DMS53 treated with DMSO at 0.1 percent for 48 hours (cell line): ENCODE results near the gene ITGB5.

Source experiments
- DNase-seq: peaks from one replicate; lab custom pipeline; 2025; ENCODE audit not compliant: unreplicated experiment; lab: John Stamatoyannopoulos, UW

The ITGB5 gene

DNA sequence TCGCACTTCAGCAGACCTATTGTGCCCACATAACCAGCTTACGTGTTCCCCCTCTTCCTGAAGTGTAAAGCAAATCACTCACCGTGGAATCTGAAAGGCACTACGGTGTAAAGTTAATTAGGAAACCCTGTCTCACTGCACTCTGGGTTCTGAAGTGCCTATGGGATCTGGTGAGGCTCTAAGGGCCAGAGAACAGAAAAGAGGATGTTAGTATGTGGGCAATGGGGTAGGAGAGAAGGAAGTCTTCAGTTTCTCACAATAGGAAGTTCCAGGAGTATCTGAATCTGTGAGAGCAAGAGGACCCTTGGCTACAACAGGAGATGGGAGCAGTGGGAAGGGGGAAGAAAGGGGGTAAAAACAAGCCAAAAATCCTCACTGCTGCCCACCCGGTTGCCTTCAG is 71.4 kb downstream of the ITGB5 start:
- no peak for DNase-seq

DNA sequence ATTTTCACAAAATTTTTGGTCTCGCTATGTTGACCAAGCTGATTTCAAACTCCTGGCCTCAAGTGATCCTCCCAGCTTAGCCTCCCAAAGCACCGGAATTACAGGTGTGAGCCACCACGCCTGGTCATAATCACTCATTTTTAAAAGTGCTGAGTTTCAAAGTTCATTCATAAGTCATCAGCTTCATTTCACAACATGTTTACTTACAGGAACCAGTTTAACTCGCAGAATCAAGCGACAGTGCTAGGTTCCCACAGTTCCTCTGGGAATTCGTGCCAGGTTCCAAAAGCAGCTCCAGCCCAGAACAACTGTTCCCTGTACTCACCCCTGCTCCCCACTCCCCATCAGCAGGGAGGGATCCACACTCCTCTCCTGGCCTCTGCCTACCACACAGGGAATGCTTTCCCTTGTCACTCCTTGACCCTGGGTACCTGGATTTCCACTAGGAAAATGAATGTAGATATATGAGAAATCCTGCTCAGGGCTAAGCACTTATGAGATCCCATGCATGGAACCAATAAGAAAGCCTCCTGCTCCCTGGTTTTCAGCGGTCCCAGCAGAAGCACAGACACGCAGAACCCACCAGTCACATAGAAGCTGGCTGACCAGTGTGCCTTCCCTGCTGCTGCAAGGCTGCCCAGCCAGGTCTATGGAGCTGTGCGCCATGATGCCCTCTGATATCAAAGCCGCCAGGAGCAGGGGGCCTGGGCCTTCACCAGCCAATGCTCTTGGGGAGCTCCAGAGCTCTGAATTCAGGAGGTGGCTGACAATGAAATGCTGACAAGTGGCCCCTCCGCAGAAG is 72.3 kb downstream of the ITGB5 start:
- DNase-seq = no peak

GRCh38 chr3:124813541-124813940 is 73.6 kb downstream of the ITGB5 start:
- DNase-seq = no peak

DNA sequence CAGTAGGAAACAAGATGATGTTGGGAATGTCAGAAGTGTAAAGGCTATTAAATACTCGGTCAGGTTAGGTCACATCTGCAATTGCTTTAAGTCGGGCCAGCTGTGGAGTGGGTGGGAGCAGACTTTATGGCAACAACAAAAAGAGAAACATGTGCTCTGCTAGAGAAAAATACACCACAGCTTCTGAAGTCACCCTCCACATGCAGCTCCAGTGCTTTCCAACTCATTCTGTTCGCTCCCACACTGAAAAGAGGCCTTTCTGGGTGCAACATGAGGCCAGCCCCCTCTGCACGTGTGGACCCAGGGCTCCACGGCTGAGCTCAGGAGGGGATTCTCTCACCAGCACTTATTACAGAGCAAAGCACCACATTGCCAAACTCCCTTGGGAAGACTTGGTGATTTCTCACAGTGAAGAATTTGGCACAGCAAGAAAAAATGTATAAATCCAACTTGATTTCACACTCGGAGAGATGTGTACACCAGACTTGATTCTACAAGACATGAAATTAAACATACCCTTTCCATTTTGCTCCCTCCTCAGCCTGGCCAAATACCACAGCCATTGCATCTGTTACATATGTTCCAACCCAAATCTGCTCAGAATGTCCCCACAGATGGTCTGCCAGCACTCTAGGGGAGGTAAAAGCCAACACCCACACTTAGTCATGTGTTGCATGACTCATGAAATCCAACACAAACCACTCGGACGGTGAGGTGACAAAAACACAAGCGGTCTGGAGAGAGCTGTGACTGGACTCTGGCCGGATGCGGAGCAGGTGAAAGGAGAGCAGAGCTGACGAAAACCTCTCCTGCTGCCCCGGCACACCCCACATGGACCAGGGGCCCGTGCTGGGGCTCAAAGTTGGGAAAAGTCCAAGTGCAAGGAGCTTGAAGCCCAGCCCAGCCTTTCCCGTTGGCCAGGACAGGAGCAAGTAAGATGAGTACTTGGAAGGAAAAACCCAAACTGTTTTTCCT is 74.6 kb downstream of the ITGB5 start:
- peak; percentile 60 for DNase-seq

DNA sequence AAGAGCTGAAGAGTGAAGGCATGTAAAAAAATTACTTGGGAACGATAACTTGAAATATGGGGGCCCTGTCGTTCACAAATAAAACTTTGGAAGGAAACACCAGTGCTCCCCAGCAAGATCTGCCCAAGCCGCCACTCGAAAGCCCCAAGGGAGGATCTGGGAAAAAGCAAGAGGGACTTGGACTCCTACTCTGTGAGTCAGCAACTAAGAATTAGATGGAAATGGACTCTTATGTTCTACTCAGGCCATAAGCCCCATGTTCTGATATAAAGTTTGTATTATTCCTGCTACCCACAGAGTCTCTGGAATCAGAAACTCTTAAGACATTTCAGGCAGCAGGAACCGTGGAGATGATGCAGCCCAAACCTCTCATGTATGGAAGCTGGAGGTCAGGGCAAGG is 75.7 kb downstream of the ITGB5 start:
- no peak for DNase-seq

- no peak for DNase-seq
Measured at GRCh38 chr3:124810970-124811369, 76.2 kb downstream of the ITGB5 start.

GRCh38 chr3:124809039-124809438 is 78.1 kb downstream of the ITGB5 start:
- DNase-seq = no peak

DNA sequence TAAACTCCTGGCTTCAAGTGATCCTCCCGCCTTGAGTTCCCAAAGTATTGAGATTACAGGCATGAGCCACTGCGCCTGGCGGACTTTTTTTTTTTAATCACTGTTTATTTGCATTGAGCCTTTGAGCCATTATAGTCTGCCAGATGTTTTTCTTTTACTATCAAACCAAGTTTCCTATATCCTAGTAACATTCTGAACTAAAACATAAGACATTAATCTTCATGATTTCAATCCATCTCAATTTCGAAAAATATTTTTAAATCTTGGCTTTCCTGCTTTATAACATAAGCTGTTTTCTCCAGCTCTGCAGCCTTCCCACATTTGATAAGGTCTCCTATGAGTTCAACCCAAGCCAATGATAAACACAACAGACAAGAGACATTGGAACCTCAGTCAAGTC is 81.5 kb downstream of the ITGB5 start:
- no peak for DNase-seq

GRCh38 chr3:124804875-124805274 is 82.3 kb downstream of the ITGB5 start:
- no peak for DNase-seq

GRCh38 chr3:124802702-124803101 is 84.5 kb downstream of the ITGB5 start:
- DNase-seq = no peak

GRCh38 chr3:124802061-124802698 is 85.0 kb downstream of the ITGB5 start:
- no peak for DNase-seq

- no peak for DNase-seq
Measured at GRCh38 chr3:124800511-124801258, 86.5 kb downstream of the ITGB5 start.

GRCh38 chr3:124800076-124800475 is 87.1 kb downstream of the ITGB5 start:
- DNase-seq = no peak

DNA sequence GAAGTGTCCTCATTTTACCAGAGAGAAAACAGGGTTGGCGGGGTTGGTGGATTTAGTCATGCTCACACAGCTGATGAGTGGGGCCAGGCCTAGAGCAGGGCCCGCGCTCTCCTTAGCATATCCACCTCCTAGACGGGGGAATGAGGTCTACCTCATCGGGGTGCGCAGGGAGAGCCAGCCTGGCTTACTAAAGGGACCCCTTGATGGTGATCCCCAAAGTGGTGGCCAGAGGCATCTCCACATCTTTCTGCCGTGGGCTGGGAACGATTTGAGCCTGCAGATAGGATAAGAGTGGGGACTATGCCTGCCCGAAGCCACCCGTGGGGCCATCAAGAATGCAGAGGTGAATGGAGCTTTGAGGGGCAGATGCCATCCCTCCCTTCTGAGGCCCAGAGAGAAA is 87.5 kb downstream of the ITGB5 start:
- DNase-seq = no peak

DNA sequence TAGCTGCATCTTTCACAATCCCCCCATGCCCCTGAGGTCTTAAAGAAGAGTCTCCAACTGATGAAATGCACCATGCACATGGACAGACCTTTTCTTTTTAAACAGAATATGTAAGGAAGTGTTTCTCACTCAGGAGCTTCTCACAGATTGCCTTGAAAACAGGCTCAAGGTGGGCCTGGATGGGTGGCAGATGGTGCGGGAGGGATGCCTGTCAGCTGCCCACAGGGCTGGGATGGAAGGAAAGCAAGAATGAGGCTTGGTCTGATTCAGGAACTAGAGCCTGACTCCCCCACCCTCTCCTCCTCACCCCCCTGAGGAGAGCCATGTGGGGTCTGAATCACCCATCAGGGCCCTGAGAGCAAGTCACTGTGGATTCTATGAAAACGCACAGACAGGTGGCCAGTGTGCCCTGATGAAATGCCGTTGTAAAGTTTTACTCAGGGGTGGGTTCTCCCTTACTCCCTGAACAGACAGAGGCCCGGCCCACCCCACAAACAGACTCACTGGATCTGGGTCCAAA is 89.7 kb downstream of the ITGB5 start:
- DNase-seq = no peak

- DNase-seq = no peak
Measured at GRCh38 chr3:124796477-124796876, 90.7 kb downstream of the ITGB5 start.

- no peak for DNase-seq
Measured at GRCh38 chr3:124793054-124793739, 94.0 kb downstream of the ITGB5 start.

DNA sequence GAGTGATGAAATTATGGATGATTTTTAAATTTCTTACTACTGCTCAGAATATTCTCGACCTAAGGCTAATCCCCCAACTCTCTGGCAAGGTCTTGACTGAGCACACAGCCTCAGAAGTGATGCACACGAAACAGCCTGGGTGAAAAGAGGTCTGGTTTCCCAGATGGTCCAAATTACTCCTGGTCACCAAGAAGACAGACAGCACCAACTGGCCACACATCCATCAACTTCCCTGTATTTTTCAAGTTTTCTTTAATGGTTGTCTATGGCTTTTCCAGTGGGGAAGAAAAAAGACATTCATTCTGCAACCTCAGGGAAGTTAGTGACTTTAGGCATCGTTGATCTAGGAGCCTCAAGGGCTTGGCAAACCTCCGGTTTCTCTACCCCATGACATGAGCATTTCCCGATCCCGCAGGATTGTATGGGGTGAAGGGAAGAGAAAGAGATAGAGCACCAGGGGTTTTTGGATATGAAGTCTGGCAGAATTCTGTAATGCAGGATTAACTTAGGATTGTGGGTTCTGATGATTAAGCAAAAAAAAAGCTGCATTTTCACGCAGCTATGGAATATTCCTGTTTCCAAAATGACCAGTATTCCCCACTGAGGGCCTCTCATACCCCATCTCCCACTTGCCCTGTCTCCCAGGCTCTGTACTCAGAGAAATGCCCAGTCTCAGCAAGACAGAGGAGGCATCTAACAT is 94.7 kb downstream of the ITGB5 start:
- no peak for DNase-seq

DNA sequence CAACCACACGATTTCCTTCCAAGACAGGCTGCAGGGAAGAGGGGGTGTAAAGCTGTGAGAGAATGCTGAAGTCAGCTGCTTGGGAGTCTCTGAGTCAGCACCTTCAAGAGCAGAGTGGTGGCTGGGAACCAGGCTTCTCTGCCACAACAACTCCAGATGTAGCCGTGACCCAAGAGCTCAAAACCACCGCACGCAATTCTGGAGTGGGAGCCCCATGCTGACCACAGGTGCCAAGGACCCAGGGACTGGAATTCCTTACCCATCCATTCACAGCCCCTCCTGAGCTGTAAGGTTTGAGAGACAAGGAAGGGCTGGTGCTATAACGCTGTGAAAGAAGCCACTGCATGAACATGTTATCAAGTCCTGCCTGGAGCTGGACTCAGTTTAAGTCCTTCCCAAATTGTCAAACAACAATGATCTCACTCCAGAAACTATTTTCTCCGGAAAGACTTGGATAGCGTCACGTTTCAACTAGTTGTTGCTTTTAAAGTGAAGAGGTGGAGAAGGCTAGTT is 95.5 kb downstream of the ITGB5 start:
- DNase-seq = no peak
